ENCODE measurements around the gene CLMN. TPM values are rescaled to one million over a fixed set of nuclear protein-coding genes. Genes with fewer than 3 reads are reported as not detected.

The CLMN gene
- total RNA-seq, 2 donors from 2014 or later: 3.4 to 4.0 TPM

DNA sequence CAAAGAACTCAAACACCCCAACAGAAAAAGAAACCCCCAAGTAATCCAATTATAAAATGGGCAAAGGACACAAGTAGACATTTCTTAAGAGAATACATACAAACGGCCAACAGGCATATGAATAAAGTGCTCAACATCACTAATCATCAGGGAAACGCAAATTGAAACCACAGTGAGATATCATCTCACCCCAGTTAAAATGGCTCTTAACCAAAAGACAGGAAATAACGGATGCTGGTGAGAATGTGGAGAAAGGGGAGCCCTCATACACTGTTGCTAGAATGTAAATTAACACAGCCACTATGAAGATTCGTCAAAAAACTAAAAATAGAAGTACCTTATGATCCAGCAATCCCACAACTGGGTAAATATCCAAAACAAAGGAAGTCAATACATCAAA is 52.4 kb downstream of the CLMN start:
- H3K4me1 ChIP-seq: peaks cover 0 to 15% of the 10 kb centered on the region in 2 donors
- no peaks in the 10 kb centered on the region for H3K9me3 ChIP-seq
- no peak overlapping the region for H3K27ac ChIP-seq
- DNase-seq (ENCODE audit: low spot score): no peak
- no peaks in the 10 kb centered on the region for H3K36me3 ChIP-seq
- TF ChIP-seq, protein P1, sequence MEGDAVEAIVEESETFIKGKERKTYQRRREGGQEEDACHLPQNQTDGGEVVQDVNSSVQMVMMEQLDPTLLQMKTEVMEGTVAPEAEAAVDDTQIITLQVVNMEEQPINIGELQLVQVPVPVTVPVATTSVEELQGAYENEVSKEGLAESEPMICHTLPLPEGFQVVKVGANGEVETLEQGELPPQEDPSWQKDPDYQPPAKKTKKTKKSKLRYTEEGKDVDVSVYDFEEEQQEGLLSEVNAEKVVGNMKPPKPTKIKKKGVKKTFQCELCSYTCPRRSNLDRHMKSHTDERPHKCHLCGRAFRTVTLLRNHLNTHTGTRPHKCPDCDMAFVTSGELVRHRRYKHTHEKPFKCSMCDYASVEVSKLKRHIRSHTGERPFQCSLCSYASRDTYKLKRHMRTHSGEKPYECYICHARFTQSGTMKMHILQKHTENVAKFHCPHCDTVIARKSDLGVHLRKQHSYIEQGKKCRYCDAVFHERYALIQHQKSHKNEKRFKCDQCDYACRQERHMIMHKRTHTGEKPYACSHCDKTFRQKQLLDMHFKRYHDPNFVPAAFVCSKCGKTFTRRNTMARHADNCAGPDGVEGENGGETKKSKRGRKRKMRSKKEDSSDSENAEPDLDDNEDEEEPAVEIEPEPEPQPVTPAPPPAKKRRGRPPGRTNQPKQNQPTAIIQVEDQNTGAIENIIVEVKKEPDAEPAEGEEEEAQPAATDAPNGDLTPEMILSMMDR (IDR thresholded peaks at IDR 0.05): no peak
- no peaks in the 10 kb centered on the region for H3K27me3 ChIP-seq
- no peak overlapping the region for H3K4me3 ChIP-seq

DNA sequence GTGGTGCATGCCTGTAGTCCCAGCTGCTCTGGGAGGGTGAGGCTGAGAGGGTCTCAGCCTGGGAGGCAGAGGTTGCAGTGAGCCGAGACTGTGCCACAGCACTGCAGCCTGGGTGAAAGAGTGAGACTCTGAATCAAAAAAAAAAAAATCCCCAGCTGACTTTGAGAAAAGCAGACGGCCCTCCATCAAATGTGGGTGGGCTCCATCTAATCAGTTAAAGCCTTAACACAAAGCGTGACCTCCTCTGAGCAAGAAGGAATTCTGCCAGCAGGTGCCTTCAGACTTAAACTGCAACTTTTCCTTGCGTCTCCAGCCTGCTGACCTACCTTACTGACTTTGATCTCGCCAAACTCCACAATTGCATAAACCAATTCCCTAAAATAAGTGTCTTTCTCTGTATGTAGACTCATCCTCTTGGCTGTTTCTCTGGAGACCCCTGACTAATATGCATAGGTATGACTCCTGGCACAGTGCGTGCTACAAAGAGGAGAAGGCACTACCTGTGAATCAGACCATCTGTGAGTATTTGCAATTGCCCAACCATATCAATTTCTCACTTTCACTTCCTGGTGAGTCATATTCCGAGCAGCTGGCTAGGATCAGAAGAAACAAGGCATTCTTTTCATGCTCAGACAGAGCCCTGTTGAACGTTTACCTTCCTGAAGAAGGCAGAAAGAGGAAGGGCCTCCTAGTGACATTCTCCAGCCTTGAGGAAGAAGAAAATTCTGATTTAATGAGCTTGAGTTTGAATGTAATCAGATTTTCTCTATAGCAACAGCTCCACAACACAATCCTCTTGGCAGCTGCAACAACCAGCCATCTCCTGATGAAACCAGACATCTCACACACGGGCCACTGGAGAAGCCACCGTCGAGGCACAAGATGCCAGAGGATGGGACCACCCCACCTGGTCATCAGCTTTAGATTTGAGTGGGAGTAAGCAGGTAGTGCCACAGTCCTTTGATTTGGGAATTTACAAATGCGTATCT is 54.3 kb downstream of the CLMN start:
- Histone ChIP-seq H3K36me3 (no peaks in the 10 kb centered on the region), H3K4me3 (no peak overlapping the region), H3K4me1 (peaks cover 0 to 28% of the 10 kb centered on the region in 2 donors), H3K9me3 (no peaks in the 10 kb centered on the region), H3K27ac (peak overlapping the region in 1 of 2 donors; percentile 17), H3K27me3 (no peaks in the 10 kb centered on the region)
- TF ChIP-seq, protein P1 (IDR thresholded peaks at IDR 0.05): no peak
- no peak for DNase-seq (ENCODE audit: low spot score)

DNA sequence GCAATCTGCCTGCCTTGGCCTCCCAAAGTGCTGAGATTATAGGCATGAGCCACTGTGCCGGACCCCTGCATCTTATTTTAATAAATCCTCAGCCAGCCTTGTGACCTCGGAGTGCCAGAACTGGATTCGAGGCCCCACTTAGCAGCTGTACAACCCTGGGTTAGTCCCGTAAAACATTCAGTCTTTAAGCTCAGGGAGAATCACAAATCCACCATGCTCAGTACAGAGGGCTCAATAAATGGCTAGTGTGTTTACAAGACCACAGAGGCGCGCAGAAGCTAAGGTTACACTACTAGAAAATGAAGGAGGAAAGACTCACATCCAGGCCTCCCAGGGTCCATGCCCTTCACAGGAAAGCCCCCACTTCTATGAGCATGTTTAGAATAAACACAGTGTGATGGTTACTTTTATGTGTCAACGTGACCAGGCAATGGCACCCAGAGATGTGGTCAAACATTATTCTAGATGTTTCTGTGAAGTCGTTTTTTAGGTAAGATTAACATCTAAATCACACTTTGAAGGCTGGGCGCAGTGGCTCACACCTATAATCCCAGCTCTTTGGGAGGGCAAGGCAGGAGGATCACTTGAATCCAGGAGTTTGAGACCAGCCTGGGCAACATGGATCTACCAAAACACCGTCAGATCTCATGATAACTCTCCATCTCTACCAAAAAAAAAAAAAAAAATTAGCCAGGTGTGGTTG is 55.3 kb downstream of the CLMN start:
- TF ChIP-seq, protein P1 (IDR thresholded peaks at IDR 0.05): no peak
- no peak for DNase-seq (ENCODE audit: low spot score)

DNA sequence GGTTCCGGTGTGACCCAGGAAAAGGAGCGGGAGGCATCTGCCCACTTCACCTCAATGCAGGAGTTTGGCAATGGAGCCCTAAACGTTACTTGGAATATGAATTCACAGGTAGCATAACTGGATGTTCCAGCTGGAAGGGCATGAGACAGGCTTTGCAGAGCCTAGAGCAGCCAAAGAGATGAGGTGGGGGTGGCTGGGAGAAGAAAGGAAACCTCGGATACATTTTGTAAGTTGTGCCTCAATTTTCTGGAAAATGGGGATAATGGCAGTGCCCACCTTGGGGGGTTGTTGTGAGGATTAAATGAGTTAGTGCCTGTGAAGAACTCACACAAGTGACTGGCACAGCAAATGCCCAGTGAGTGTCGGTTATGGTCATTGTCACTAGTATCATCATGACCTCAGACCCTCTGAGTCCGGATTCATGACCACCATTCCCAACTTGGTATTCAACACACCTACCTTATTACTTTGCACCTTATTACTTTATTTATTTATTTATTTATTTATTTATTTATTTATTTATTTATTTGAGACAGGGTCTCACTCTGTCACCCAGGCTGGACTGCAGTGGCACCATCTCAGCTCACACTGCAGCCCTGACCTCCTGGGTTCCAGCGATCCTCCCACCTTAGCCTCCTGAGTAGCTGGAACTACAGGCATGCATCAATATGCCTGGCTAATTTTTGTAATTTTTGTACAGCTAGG is 56.0 kb downstream of the CLMN start:
- H3K4me3 ChIP-seq: no peak overlapping the region
- no peak for DNase-seq (ENCODE audit: low spot score)
- H3K27ac ChIP-seq: no peak overlapping the region
- H3K4me1 ChIP-seq: peaks cover 0 to 40% of the 10 kb centered on the region in 2 donors
- TF ChIP-seq, protein P1 (IDR thresholded peaks at IDR 0.05): no peak
- no peaks in the 10 kb centered on the region for H3K9me3 ChIP-seq
- no peaks in the 10 kb centered on the region for H3K36me3 ChIP-seq
- no peaks in the 10 kb centered on the region for H3K27me3 ChIP-seq

More for the DNA sequence above, 55.3 kb downstream of the CLMN start:
- no peaks in the 10 kb centered on the region for H3K36me3 ChIP-seq
- H3K4me3 ChIP-seq: no peak overlapping the region
- no peak overlapping the region for H3K27ac ChIP-seq
- H3K9me3 ChIP-seq: no peaks in the 10 kb centered on the region
- peaks cover 0 to 34% of the 10 kb centered on the region in 2 donors for H3K4me1 ChIP-seq
- H3K27me3 ChIP-seq: no peaks in the 10 kb centered on the region

DNA sequence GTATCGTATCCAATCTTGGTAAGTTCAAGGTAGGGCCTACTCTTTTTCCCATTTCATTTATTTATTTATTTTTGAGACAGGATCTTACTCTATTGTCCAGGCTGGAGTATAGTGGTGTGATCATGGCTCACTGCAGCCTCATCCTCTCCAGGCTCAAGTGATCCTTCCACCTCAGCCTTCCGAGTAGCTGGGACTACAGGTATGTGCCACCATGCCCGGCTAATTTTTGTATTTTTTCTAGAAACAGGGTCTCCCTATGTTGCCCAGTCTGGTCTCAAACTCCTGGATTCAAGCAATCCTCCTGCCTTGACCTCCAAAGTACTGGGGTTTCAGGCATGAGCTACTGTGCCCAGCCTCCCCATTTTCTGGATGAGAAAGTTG is 57.2 kb downstream of the CLMN start:
- H3K27ac ChIP-seq: no peak overlapping the region
- DNase-seq (ENCODE audit: low spot score): no peak
- H3K4me1 ChIP-seq: peaks cover 0 to 40% of the 10 kb centered on the region in 2 donors
- no peaks in the 10 kb centered on the region for H3K36me3 ChIP-seq
- TF ChIP-seq, protein P1 (IDR thresholded peaks at IDR 0.05): no peak
- H3K4me3 ChIP-seq: no peak overlapping the region
- H3K27me3 ChIP-seq: no peaks in the 10 kb centered on the region
- H3K9me3 ChIP-seq: no peaks in the 10 kb centered on the region

Data from right atrium auricular region (tissue), 2 donors.